Activated CD8-positive, alpha-beta memory T cell treated with anti-CD3 and anti-CD28 coated beads, Interleukin-2, amount 10 ng/mL, durations not matched to agents 7 days and 5 days (primary cell): ENCODE data around the gene USP11. TPM values are rescaled to one million over a fixed set of nuclear protein-coding genes. Genes with fewer than 3 reads are reported as not detected.

ENCODE experiments used
- ATAC-seq: fragments of 150-1000 bp; cut with Tn5 transposase; one replicate; pipeline ENCODE4 v1.10.0; 2021; ENCODE audit warnings: moderate library complexity
- CTCF ChIA-PET: fragments of 350-600 bp; sonication (Branson Sonifier 250); formaldehyde crosslinking; loops from one replicate; lab custom pipeline; 2021; ENCODE audit warnings: antibody characterized with exemption; lab: Charles Lee
- DNase-seq: peaks from one replicate; pipeline ENCODE4 v3.0.0-alpha.2; 2020
- H3K27ac Mint-ChIP-seq: one replicate; pipeline ENCODE4 v1.8.0; 2021; ENCODE audit warnings: mild to moderate bottlenecking, mixed read lengths
- H3K27me3 Mint-ChIP-seq: one replicate; pipeline ENCODE4 v1.8.0; 2021; ENCODE audit warnings: mixed read lengths
- H3K36me3 Mint-ChIP-seq: one replicate; pipeline ENCODE4 v1.8.0; 2021; ENCODE audit warnings: mild to moderate bottlenecking, mixed read lengths
- H3K4me1 Mint-ChIP-seq: one replicate; pipeline ENCODE4 v1.8.0; 2021; ENCODE audit warnings: mixed read lengths
- H3K4me3 Mint-ChIP-seq: one replicate; pipeline ENCODE4 v1.8.0; 2021; ENCODE audit warnings: mild to moderate bottlenecking, moderate library complexity, mixed read lengths
- H3K9me3 Mint-ChIP-seq: one replicate; pipeline ENCODE4 v1.8.0; 2022; ENCODE audit warnings: low read depth, mixed read lengths
- total RNA-seq, 2 experiments: library from RNA; stranded (reverse); gene quantifications; one replicate each; pipeline ENCODE4 v1.2.3, GENCODE V29; 2021

USP11 gene
- total RNA-seq, 2 experiments from 2014 or later: 54.8 to 72.7 TPM

- Mint-ChIP-seq H3K9me3 (no peaks in the 10 kb centered on the region), H3K4me1 (peaks cover 40% of the 10 kb centered on the region), H3K27ac (no peak overlapping the region), H3K27me3 (no peaks in the 10 kb centered on the region), H3K4me3 (no peak overlapping the region), H3K36me3 (peaks cover 41% of the 10 kb centered on the region)
- no peak for DNase-seq
- no peak for ATAC-seq
- CTCF ChIA-PET: no interaction called here
Observed at GRCh38 chrX:47197526-47197925, 35.3 kb upstream of the USP11 start.

GRCh38 chrX:47198026-47198686 lies 34.7 kb upstream of the USP11 start:
- DNase-seq (no peak), ATAC-seq (no peak)
- H3K4me1 Mint-ChIP-seq: peaks cover 34% of the 10 kb centered on the region
- CTCF ChIA-PET: no interaction called here
- no peak overlapping the region for H3K27ac Mint-ChIP-seq
- peaks cover 42% of the 10 kb centered on the region for H3K36me3 Mint-ChIP-seq
- no peaks in the 10 kb centered on the region for H3K27me3 Mint-ChIP-seq
- no peak overlapping the region for H3K4me3 Mint-ChIP-seq
- no peaks in the 10 kb centered on the region for H3K9me3 Mint-ChIP-seq

- ATAC-seq (no peak), DNase-seq (no peak)
- H3K4me1 Mint-ChIP-seq: peaks cover 31% of the 10 kb centered on the region
- no peak overlapping the region for H3K4me3 Mint-ChIP-seq
- H3K36me3 Mint-ChIP-seq: peaks cover 46% of the 10 kb centered on the region
- no peaks in the 10 kb centered on the region for H3K9me3 Mint-ChIP-seq
- no peaks in the 10 kb centered on the region for H3K27me3 Mint-ChIP-seq
- CTCF ChIA-PET: no interaction called here
- no peak overlapping the region for H3K27ac Mint-ChIP-seq
Observed at GRCh38 chrX:47198687-47199080, 34.1 kb upstream of the USP11 start.

GRCh38 chrX:47199286-47199685 lies 33.5 kb upstream of the USP11 start:
- Mint-ChIP-seq H3K4me3 (no peak overlapping the region), H3K9me3 (no peaks in the 10 kb centered on the region), H3K27me3 (no peaks in the 10 kb centered on the region), H3K27ac (no peak overlapping the region), H3K4me1 (peaks cover 31% of the 10 kb centered on the region), H3K36me3 (peaks cover 46% of the 10 kb centered on the region)
- CTCF ChIA-PET: no interaction called here
- DNase-seq (no peak), ATAC-seq (no peak)

GRCh38 chrX:47200385-47201150 lies 32.2 kb upstream of the USP11 start:
- Mint-ChIP-seq H3K36me3 (peaks cover 51% of the 10 kb centered on the region), H3K4me1 (peaks cover 23% of the 10 kb centered on the region), H3K27me3 (no peaks in the 10 kb centered on the region), H3K27ac (no peak overlapping the region), H3K9me3 (no peaks in the 10 kb centered on the region), H3K4me3 (no peak overlapping the region)
- DNase-seq (no peak), ATAC-seq (no peak)
- CTCF ChIA-PET: no interaction called here

GRCh38 chrX:47201345-47201944 lies 31.4 kb upstream of the USP11 start:
- Mint-ChIP-seq H3K9me3 (no peaks in the 10 kb centered on the region), H3K36me3 (peaks cover 49% of the 10 kb centered on the region), H3K27me3 (no peaks in the 10 kb centered on the region), H3K4me1 (peaks cover 15% of the 10 kb centered on the region), H3K4me3 (no peak overlapping the region), H3K27ac (no peak overlapping the region)
- ATAC-seq: no peak
- CTCF ChIA-PET: no interaction called here
- DNase-seq: no peak

- DNase-seq: no peak
- H3K36me3 Mint-ChIP-seq: peaks cover 51% of the 10 kb centered on the region
- CTCF ChIA-PET: no interaction called here
Observed at GRCh38 chrX:47202316-47202715, 30.5 kb upstream of the USP11 start.

GRCh38 chrX:47202877-47203276 lies 29.9 kb upstream of the USP11 start:
- ATAC-seq: no peak
- Mint-ChIP-seq H3K27me3 (no peaks in the 10 kb centered on the region), H3K36me3 (peaks cover 54% of the 10 kb centered on the region), H3K4me3 (no peak overlapping the region), H3K27ac (no peak overlapping the region), H3K9me3 (no peaks in the 10 kb centered on the region), H3K4me1 (peaks cover 4% of the 10 kb centered on the region)
- no peak for DNase-seq
- CTCF ChIA-PET: no interaction called here

More at GRCh38 chrX:47202316-47202715, 30.5 kb upstream of the USP11 start:
- H3K27ac Mint-ChIP-seq: no peak overlapping the region
- no peaks in the 10 kb centered on the region for H3K27me3 Mint-ChIP-seq
- no peak overlapping the region for H3K4me3 Mint-ChIP-seq
- peaks cover 6% of the 10 kb centered on the region for H3K4me1 Mint-ChIP-seq
- no peak for ATAC-seq
- H3K9me3 Mint-ChIP-seq: no peaks in the 10 kb centered on the region

GRCh38 chrX:47204970-47205369 lies 27.8 kb upstream of the USP11 start:
- no peaks in the 10 kb centered on the region for H3K27me3 Mint-ChIP-seq
- no peak overlapping the region for H3K4me3 Mint-ChIP-seq
- no peaks in the 10 kb centered on the region for H3K9me3 Mint-ChIP-seq
- no peak for ATAC-seq
- H3K36me3 Mint-ChIP-seq: peaks cover 46% of the 10 kb centered on the region
- CTCF ChIA-PET: no interaction called here
- DNase-seq: no peak
- no peak overlapping the region for H3K27ac Mint-ChIP-seq
- peaks cover 2% of the 10 kb centered on the region for H3K4me1 Mint-ChIP-seq

GRCh38 chrX:47206316-47206715 lies 26.5 kb upstream of the USP11 start:
- no peaks in the 10 kb centered on the region for H3K9me3 Mint-ChIP-seq
- H3K27me3 Mint-ChIP-seq: no peaks in the 10 kb centered on the region
- ATAC-seq (no peak), DNase-seq (no peak)
- peaks cover 2% of the 10 kb centered on the region for H3K4me1 Mint-ChIP-seq
- H3K27ac Mint-ChIP-seq: no peak overlapping the region
- CTCF ChIA-PET: interaction anchor here (1.1 kb wide), 1 partner anchor 12 kb away, joined by 3 read pairs; no protein-coding TSS in a partner anchor
- no peak overlapping the region for H3K4me3 Mint-ChIP-seq
- H3K36me3 Mint-ChIP-seq: peaks cover 46% of the 10 kb centered on the region

- no peaks in the 10 kb centered on the region for H3K27me3 Mint-ChIP-seq
- peaks cover 50% of the 10 kb centered on the region for H3K36me3 Mint-ChIP-seq
- H3K9me3 Mint-ChIP-seq: no peaks in the 10 kb centered on the region
- no peak overlapping the region for H3K4me3 Mint-ChIP-seq
- H3K27ac Mint-ChIP-seq: no peak overlapping the region
- peaks cover 2% of the 10 kb centered on the region for H3K4me1 Mint-ChIP-seq
- DNase-seq: no peak
- ATAC-seq: no peak
- CTCF ChIA-PET: no interaction called here
Observed at GRCh38 chrX:47208108-47208507, 24.7 kb upstream of the USP11 start.

- no peak overlapping the region for H3K27ac Mint-ChIP-seq
Observed at GRCh38 chrX:47209508-47210238, 23.1 kb upstream of the USP11 start.

GRCh38 chrX:47210661-47211425 lies 22.0 kb upstream of the USP11 start:
- no peaks in the 10 kb centered on the region for H3K4me1 Mint-ChIP-seq
- H3K4me3 Mint-ChIP-seq: no peak overlapping the region
- peak overlapping the region; percentile 24 for H3K27ac Mint-ChIP-seq
- no peak for DNase-seq
- no peaks in the 10 kb centered on the region for H3K27me3 Mint-ChIP-seq
- ATAC-seq: no peak
- no peaks in the 10 kb centered on the region for H3K9me3 Mint-ChIP-seq
- H3K36me3 Mint-ChIP-seq: peaks cover 47% of the 10 kb centered on the region
- CTCF ChIA-PET: no interaction called here

More at GRCh38 chrX:47209508-47210238, 23.1 kb upstream of the USP11 start:
- peaks cover 52% of the 10 kb centered on the region for H3K36me3 Mint-ChIP-seq
- ATAC-seq (no peak), DNase-seq (no peak)
- H3K4me1 Mint-ChIP-seq: peaks cover 2% of the 10 kb centered on the region
- H3K9me3 Mint-ChIP-seq: no peaks in the 10 kb centered on the region
- H3K27me3 Mint-ChIP-seq: no peaks in the 10 kb centered on the region
- CTCF ChIA-PET: no interaction called here
- no peak overlapping the region for H3K4me3 Mint-ChIP-seq
